ENCODE data around the gene ANKRD27. TPM values are rescaled to one million over a fixed set of nuclear protein-coding genes. Genes with fewer than 3 reads are reported as not detected.
"Not testable (repeated sequence)": the region's sequence is repeated elsewhere in the genome, so short reads cannot be mapped to it uniquely, and the experiment has no call there.

ANKRD27 gene
- total RNA-seq, 1 experiment from 2014 or later = 46.0 TPM

- in situ Hi-C loops (cut with HindIII; ENCODE audit: low pct_unique_long_range_greater_than_20kb, low sequenced_read_pairs) = no loop called here
- no peak for DNase-seq (ENCODE audit: low read depth)
Measured at GRCh38 chr19:32626969-32627368, 48.0 kb downstream of the ANKRD27 start.

DNA sequence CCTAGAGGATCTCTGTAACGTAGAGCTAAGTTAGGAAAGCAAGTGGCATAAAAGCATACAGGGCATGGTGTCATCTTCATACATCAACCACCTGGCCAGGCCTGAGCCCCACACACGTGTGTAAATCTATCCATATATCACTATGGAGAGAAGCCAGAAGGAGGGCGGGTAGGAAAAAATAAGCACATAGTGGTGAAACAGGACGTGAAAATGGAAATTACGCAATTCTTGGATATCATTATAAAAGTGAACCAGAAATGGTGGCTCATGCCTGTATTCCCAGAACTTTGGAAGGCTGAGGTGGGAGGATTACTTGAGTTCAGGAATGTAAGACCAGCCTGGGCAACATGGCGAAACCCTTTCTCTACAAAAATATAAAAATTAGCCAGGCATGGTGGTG lies 50.6 kb downstream of the ANKRD27 start:
- in situ Hi-C loops (cut with HindIII; ENCODE audit: low pct_unique_long_range_greater_than_20kb, low sequenced_read_pairs) = no loop called here
- DNase-seq (ENCODE audit: low read depth) = no peak

- in situ Hi-C loops (cut with HindIII; ENCODE audit: low pct_unique_long_range_greater_than_20kb, low sequenced_read_pairs) = no loop called here
- no peak for DNase-seq (ENCODE audit: low read depth)
Measured at GRCh38 chr19:32622002-32622401, 53.0 kb downstream of the ANKRD27 start.

- in situ Hi-C loops (cut with HindIII; ENCODE audit: low pct_unique_long_range_greater_than_20kb, low sequenced_read_pairs) = no loop called here
- DNase-seq (ENCODE audit: low read depth) = no peak
Measured at GRCh38 chr19:32619051-32619685, 55.8 kb downstream of the ANKRD27 start.

- no peak for DNase-seq (ENCODE audit: low read depth)
- in situ Hi-C loops (cut with HindIII; ENCODE audit: low pct_unique_long_range_greater_than_20kb, low sequenced_read_pairs) = no loop called here
Measured at GRCh38 chr19:32615569-32615968, 59.4 kb downstream of the ANKRD27 start.

- in situ Hi-C loops (cut with HindIII; ENCODE audit: low pct_unique_long_range_greater_than_20kb, low sequenced_read_pairs) = no loop called here
- no peak for DNase-seq (ENCODE audit: low read depth)
Measured at GRCh38 chr19:32614916-32615315, 60.1 kb downstream of the ANKRD27 start.

DNA sequence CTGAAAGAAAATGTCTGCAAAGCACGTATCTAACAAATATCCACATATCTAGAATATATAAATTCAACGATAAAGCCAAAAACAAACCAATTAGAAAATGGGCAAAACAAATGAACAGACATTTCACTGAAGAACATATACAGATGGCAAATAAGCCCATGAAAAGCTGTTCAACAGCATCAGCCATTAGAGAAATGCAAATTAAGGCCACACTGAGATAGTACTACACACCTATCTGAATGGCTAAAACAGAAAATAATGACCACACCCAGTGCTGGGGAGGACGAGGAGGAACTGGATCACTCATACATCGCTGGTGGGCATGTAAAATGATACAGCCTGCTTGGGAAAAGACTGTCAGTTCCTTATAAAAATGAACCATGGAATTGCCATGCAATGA lies 62.0 kb downstream of the ANKRD27 start:
- in situ Hi-C loops (cut with HindIII; ENCODE audit: low pct_unique_long_range_greater_than_20kb, low sequenced_read_pairs) = no loop called here
- DNase-seq (ENCODE audit: low read depth) = no peak

DNA sequence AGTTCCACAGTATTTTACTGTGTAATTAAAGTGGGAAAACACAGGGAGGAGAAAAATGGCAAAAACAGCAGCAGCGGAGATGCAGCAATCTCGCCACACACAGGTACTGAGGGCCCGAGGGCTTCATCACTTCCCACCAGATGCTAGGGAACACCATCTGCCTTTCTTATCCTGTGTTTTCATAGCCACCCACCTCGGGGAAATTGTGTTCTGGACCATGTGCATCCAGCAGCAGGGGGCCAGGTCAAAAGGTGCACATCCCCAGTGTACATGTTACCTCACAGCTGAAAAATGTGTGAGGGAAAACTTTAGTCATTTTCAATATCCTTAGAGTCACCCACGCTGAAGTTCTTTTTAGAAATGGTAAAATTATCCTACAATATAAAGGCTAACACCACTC lies 63.8 kb downstream of the ANKRD27 start:
- in situ Hi-C loops (cut with HindIII; ENCODE audit: low pct_unique_long_range_greater_than_20kb, low sequenced_read_pairs) = no loop called here
- no peak for DNase-seq (ENCODE audit: low read depth)

DNA sequence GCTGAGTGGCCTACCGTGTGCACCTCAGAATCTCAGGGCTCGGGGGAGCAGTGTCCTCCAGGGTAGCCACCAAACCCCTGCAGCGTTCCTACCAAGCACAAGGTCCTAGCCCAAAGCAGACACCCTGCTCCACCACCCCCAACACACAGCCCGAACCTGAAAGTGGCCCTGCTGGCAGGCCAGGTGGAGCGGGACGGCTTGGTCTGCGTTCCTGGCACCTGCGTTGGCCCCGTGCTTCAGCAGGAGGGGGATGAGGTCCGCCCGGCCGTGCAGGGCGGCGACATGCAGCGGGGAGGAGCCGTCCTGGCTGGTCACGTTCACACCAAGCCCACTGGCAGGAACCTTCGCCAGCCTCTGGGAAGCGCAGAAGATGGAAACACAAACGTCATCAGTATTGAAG lies 67.5 kb downstream of the ANKRD27 start:
- no peak for DNase-seq (ENCODE audit: low read depth)
- in situ Hi-C loops (cut with HindIII; ENCODE audit: low pct_unique_long_range_greater_than_20kb, low sequenced_read_pairs) = no loop called here

- in situ Hi-C loops (cut with HindIII; ENCODE audit: low pct_unique_long_range_greater_than_20kb, low sequenced_read_pairs) = no loop called here
- DNase-seq (ENCODE audit: low read depth) = no peak
Measured at GRCh38 chr19:32606289-32606688, 68.7 kb downstream of the ANKRD27 start.

GRCh38 chr19:32605544-32605943 lies 69.4 kb downstream of the ANKRD27 start:
- in situ Hi-C loops (cut with HindIII; ENCODE audit: low pct_unique_long_range_greater_than_20kb, low sequenced_read_pairs) = no loop called here
- DNase-seq (ENCODE audit: low read depth) = no peak

DNA sequence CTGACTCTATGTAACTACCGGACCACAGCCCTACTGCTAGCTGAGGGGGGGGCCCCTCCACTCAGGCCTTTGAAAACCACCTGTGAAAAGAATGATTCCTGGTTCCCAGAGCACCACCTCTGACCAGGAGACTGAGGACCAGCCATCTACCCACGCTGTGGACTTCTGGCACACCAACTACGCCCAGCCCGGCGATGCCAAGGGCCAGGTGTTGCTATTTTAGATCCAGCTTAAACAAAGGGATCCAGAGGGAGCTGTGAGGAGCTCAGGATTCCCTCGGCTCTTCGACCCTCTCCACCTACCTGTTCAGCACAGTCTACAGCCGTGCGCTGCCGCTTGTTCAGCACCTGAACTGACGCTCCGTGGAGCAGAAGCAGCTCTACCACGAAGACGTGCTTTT lies 71.0 kb downstream of the ANKRD27 start:
- in situ Hi-C loops (cut with HindIII; ENCODE audit: low pct_unique_long_range_greater_than_20kb, low sequenced_read_pairs) = no loop called here
- no peak for DNase-seq (ENCODE audit: low read depth)

GRCh38 chr19:32599736-32600157 lies 75.2 kb downstream of the ANKRD27 start:
- peak; percentile 38 for DNase-seq (ENCODE audit: low read depth)
- in situ Hi-C loops (cut with HindIII; ENCODE audit: low pct_unique_long_range_greater_than_20kb, low sequenced_read_pairs) = no loop called here

DNA sequence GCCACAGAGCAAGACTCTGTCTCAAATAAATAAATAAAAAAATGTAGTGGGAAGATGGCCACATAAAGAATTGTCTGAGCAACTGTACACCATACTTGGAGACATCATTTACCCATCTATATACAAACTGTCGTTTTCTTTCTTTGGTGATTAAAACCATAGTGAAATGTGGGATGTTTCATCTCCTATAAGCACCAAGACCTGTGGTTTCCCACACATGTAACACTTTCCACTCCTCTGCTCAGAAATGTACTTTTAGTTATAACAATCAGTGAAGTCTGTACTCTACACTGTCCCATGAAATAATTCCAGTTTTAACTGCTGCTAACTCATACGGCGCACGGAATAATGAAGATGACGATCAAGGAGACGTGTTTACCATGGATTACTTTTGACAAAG lies 75.7 kb downstream of the ANKRD27 start:
- in situ Hi-C loops (cut with HindIII; ENCODE audit: low pct_unique_long_range_greater_than_20kb, low sequenced_read_pairs) = no loop called here
- no peak for DNase-seq (ENCODE audit: low read depth)

- in situ Hi-C loops (cut with HindIII; ENCODE audit: low pct_unique_long_range_greater_than_20kb, low sequenced_read_pairs) = no loop called here
- DNase-seq (ENCODE audit: low read depth) = no peak
Measured at GRCh38 chr19:32598022-32598421, 77.0 kb downstream of the ANKRD27 start.

DNA sequence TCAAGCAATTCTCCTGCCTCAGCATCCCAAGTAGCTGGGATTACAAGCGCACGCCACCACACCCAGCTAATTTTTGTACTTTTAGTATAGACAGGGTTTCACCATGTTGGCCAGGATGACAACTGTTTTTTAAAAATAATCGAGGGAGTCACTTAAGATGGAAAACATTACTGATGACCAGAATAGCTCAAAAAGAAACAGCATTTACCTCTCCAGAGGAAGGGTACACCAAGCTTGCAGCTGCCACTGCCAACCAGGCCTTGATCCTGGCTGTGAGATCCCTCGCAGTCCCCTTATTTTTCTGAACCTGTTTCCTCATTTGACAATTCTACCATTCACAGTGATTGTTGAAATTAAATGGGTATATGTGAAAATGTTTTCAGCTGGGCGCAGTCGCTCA lies 79.5 kb downstream of the ANKRD27 start:
- DNase-seq (ENCODE audit: low read depth) = no peak
- in situ Hi-C loops (cut with HindIII; ENCODE audit: low pct_unique_long_range_greater_than_20kb, low sequenced_read_pairs) = no loop called here

- DNase-seq (ENCODE audit: low read depth) = no peak
- in situ Hi-C loops (cut with HindIII; ENCODE audit: low pct_unique_long_range_greater_than_20kb, low sequenced_read_pairs) = no loop called here
Measured at GRCh38 chr19:32594021-32594420, 81.0 kb downstream of the ANKRD27 start.

GRCh38 chr19:32587747-32588504 lies 87.1 kb downstream of the ANKRD27 start:
- in situ Hi-C loops (cut with HindIII; ENCODE audit: low pct_unique_long_range_greater_than_20kb, low sequenced_read_pairs); DNase-seq (ENCODE audit: low read depth): not testable (repeated sequence)

DNA sequence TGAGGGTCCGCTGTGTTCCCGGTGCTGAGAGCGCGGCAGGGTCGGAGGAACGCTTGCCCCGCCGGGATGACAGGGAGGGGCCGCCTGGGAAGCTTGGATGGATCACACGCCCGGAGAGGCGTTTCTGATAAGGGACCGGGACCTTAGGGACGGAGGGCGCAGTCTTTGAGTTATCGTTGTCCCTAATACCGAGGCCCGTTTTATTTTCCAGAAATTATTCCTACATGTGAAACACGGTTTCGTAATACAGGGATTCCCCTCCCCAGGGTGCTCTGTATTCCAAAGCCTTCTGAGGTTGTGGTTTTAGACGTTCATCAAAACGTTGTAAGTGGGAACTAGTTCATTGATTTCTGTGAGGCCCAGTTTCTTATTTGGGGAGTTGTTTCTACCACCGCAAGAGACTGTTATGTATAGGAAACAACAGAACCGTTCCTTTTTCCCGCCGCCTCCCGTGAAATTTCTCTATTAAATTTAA lies 93.2 kb downstream of the ANKRD27 start:
- no peak for DNase-seq (ENCODE audit: low read depth)
- in situ Hi-C loops (cut with HindIII; ENCODE audit: low pct_unique_long_range_greater_than_20kb, low sequenced_read_pairs) = no loop called here

All from Caki2 (cell line).